ENCODE data around the gene LSAMP. TPM values are rescaled to one million over a fixed set of nuclear protein-coding genes. Genes with fewer than 3 reads are reported as not detected.

LSAMP gene
- total and polyA plus RNA-seq, 3 donors from 2014 or later, result 3.1 to 10.3 (median 9.1) TPM

- Histone ChIP-seq H3K4me1 (peaks cover 3% of the 10 kb centered on the region), H3K9me3 (no peaks in the 10 kb centered on the region), H3K27ac (no peak overlapping the region), H3K27me3 (no peaks in the 10 kb centered on the region), H3K4me3 (no peak overlapping the region), H3K36me3 (ENCODE audit: low read depth, missing control alignments) (no peaks in the 10 kb centered on the region)
- TF ChIP-seq CTCF (IDR thresholded peaks at IDR 0.05) (no peak), POLR2A (IDR thresholded peaks at IDR 0.05) (no peak)
- no peak for DNase-seq
- WGBS, 2 donors, result 68 to 69% methylated on average over 8 of the region's 8 CpGs
- intact Hi-C loops (cut with DNase I; ENCODE audit: low total_unique reads), result no loop called here
Observed at GRCh38 chr3:116426036-116426435, 19.3 kb downstream of the LSAMP start.

GRCh38 chr3:116425126-116425525 is 20.2 kb downstream of the LSAMP start:
- H3K27me3 ChIP-seq, result no peaks in the 10 kb centered on the region
- H3K9me3 ChIP-seq, result no peaks in the 10 kb centered on the region
- 91 to 95% methylated on average over 2 of the region's 2 CpGs for WGBS, 2 donors
- H3K36me3 ChIP-seq (ENCODE audit: low read depth, missing control alignments), result no peaks in the 10 kb centered on the region
- H3K4me1 ChIP-seq, result peaks cover 3% of the 10 kb centered on the region
- DNase-seq, result no peak
- H3K27ac ChIP-seq, result no peak overlapping the region
- intact Hi-C loops (cut with DNase I; ENCODE audit: low total_unique reads), result no loop called here
- TF ChIP-seq CTCF (IDR thresholded peaks at IDR 0.05) (no peak), POLR2A (IDR thresholded peaks at IDR 0.05) (no peak)
- no peak overlapping the region for H3K4me3 ChIP-seq

GRCh38 chr3:116423945-116424344 is 21.3 kb downstream of the LSAMP start:
- no peaks in the 10 kb centered on the region for H3K27me3 ChIP-seq
- TF ChIP-seq CTCF (IDR thresholded peaks at IDR 0.05), result no peak
- no peak for TF ChIP-seq POLR2A (IDR thresholded peaks at IDR 0.05)
- intact Hi-C loops (cut with DNase I; ENCODE audit: low total_unique reads), result no loop called here
- no peaks in the 10 kb centered on the region for H3K36me3 ChIP-seq (ENCODE audit: low read depth, missing control alignments)
- WGBS, 2 donors, result 17 to 25% methylated on average over 1 of the region's 1 CpG
- no peak overlapping the region for H3K4me3 ChIP-seq
- DNase-seq, result no peak
- no peaks in the 10 kb centered on the region for H3K9me3 ChIP-seq
- H3K27ac ChIP-seq, result no peak overlapping the region
- peaks cover 3% of the 10 kb centered on the region for H3K4me1 ChIP-seq

- no peak overlapping the region for H3K4me3 ChIP-seq
- TF ChIP-seq POLR2A (IDR thresholded peaks at IDR 0.05) (no peak), CTCF (IDR thresholded peaks at IDR 0.05) (no peak)
- no peak for DNase-seq
- intact Hi-C loops (cut with DNase I; ENCODE audit: low total_unique reads), result no loop called here
- H3K27ac ChIP-seq, result no peak overlapping the region
- H3K4me1 ChIP-seq, result peaks cover 3% of the 10 kb centered on the region
- H3K36me3 ChIP-seq (ENCODE audit: low read depth, missing control alignments), result no peaks in the 10 kb centered on the region
- WGBS, 2 donors, result 34 to 35% methylated on average over 3 of the region's 3 CpGs
- no peaks in the 10 kb centered on the region for H3K27me3 ChIP-seq
- H3K9me3 ChIP-seq, result no peaks in the 10 kb centered on the region
Observed at GRCh38 chr3:116423374-116423773, 21.9 kb downstream of the LSAMP start.

GRCh38 chr3:116417151-116417550 is 28.1 kb downstream of the LSAMP start:
- TF ChIP-seq POLR2A (IDR thresholded peaks at IDR 0.05), result no peak
- no peak for TF ChIP-seq CTCF (IDR thresholded peaks at IDR 0.05)
- H3K36me3 ChIP-seq (ENCODE audit: low read depth, missing control alignments), result no peaks in the 10 kb centered on the region
- no peaks in the 10 kb centered on the region for H3K9me3 ChIP-seq
- no peak overlapping the region for H3K27ac ChIP-seq
- intact Hi-C loops (cut with DNase I; ENCODE audit: low total_unique reads), result no loop called here
- DNase-seq, result no peak
- WGBS, 2 donors, result 47% methylated on average over 1 of the region's 1 CpG
- no peaks in the 10 kb centered on the region for H3K27me3 ChIP-seq
- no peak overlapping the region for H3K4me3 ChIP-seq
- H3K4me1 ChIP-seq, result no peaks in the 10 kb centered on the region
